HG03196 (cell line): Measurements from ENCODE around the gene AFF1.
"Not testable (repeated sequence)": the region's sequence is repeated elsewhere in the genome, so short reads cannot be mapped to it uniquely, and the experiment has no call there.

Experiments used
- ATAC-seq: cut with Tn5 transposase; IDR thresholded peaks from one replicate; pipeline ENCODE4 v1.9.1; 2021; ENCODE audit not compliant: unreplicated experiment

The AFF1 gene

GRCh38 chr4:87053802-87054767 lies 119.3 kb downstream of the AFF1 start:
- ATAC-seq, result no peak

DNA sequence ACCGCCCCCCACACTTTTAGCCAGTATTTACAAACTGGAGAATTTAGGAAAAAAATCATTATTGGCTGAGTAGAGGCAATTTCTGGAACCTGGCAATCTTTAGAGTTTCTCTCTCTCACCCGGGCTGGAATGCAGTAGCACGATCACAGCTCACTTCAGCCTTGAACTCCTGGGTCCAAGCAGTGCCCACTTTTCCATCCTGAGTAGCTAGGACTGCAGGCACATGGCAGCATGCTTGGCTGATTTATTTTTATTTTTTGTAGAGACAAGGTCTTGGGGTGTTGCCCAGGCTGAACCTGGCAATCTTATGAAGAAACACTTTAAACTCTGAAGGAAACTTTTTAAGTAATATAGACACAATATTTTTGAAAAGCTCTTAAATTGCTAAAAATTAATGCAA lies 120.1 kb downstream of the AFF1 start:
- ATAC-seq, result no peak

DNA sequence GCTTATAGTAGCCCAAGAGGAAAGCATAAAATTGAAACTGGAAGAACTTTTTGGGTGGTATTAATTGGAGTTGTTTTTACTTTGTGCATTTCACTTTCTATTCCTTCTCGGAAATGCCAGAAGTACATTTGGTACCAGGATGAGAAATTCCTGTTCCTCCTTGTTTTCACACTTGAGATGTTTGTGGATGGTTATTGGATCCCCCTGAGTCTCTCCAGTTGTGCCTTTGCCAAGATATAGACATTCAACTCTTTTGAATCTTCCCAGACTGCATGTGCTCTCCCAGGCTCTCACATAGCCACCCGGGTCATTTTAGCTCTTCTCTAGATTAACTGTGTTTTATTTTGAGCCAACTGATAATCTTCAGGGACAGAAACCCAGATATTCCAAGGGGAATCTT lies 120.5 kb downstream of the AFF1 start:
- ATAC-seq, result no peak

DNA sequence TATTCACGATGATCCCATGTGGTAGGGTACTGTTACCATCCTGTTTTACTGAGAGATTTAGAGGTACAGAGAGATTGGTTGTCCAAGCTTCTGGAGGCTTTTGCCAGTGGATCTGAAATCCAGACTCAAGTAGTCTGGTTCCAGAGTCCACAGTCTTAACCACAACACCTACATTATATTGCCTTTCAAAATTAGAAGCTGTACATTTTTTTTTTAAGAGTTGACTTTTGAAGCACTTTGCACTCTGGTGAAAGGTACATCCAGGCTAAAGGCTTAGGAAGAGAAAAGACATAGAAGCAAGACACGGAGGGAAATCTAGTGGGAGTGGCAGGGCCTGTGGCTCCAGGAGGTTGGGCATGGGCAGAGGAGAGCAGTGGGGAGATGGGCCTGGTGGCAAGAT lies 122.1 kb downstream of the AFF1 start:
- ATAC-seq, result no peak

DNA sequence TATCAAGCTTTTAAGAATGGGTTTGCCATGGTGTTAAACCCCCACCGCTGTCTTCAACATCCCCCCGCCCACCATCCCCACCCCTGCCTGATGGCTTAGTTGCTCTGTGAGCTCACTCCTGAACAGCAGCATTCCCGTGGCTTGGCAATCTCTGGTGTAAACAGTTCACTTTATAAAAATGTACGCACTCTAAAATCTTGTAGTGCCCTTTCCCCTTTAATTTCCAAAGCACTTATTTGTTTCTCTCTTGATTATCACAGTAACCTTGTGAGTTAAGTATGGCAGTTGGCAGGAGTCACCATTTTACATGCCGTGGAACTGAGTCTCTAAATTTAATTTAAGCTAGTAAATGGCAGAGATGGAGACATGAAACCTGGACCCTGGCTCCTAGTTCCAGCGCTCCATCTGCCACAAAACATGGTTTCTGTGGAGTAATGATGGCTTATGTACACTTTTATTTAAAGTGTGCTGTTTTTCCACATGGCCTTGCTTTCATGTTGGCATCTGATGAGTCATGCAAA lies 123.1 kb downstream of the AFF1 start:
- ATAC-seq, result no peak

DNA sequence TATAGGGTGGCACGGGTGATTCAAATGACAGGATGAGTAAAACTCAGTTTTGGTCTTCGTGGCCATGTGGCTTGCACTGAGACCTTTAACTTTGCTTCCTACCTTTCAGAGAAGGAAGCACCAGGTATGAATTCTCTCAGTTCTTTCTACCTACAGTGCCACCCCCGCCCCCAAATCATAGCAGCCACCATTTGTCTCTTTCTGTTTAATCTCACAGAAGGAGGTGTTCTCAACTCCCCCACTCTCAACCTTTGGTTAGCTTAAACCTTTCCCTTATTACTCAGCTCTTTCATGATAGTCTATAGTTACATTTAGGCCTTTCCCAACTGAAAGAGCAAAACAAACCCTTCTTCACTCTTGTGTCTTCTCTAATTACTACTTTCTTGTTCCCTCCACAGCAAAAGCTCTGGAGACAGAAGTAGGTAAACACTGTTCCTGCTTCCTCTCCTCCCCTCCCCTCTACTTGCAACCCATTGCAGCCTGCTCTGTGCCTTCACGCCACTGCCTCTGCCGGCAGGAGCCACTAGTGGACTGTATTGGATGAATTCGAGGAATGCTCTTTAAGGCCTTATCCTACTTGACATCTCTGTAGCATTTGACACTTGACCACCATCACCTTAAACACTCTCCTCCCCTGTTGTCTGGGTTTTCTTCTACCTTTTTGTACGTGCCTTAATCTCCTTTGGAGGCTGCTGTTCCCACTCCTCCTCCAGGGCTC lies 123.7 kb downstream of the AFF1 start:
- no peak for ATAC-seq

DNA sequence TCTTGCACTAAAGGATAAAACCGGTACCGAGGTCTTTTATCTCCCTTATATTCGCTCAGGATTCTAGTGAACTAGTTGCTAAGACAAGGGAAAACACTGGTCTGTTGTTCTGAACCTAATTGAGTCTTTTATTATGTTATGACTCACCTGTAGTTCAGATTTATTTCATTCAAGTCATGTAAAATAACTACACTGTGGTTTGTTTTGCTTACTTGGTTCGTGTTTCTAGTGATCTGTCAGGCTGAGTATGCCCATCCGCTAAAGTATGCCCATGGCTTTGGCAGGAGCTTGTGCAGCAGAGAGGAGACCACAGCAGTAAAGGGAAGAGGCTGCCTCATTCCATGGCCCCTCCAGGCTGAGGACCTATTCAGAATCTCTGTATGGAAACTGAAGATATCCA lies 126.1 kb downstream of the AFF1 start:
- ATAC-seq, result no peak

- ATAC-seq, result no peak
Measured at GRCh38 chr4:87065021-87065420, 130.2 kb downstream of the AFF1 start.

GRCh38 chr4:87066403-87067123 lies 131.8 kb downstream of the AFF1 start:
- ATAC-seq, result no peak

DNA sequence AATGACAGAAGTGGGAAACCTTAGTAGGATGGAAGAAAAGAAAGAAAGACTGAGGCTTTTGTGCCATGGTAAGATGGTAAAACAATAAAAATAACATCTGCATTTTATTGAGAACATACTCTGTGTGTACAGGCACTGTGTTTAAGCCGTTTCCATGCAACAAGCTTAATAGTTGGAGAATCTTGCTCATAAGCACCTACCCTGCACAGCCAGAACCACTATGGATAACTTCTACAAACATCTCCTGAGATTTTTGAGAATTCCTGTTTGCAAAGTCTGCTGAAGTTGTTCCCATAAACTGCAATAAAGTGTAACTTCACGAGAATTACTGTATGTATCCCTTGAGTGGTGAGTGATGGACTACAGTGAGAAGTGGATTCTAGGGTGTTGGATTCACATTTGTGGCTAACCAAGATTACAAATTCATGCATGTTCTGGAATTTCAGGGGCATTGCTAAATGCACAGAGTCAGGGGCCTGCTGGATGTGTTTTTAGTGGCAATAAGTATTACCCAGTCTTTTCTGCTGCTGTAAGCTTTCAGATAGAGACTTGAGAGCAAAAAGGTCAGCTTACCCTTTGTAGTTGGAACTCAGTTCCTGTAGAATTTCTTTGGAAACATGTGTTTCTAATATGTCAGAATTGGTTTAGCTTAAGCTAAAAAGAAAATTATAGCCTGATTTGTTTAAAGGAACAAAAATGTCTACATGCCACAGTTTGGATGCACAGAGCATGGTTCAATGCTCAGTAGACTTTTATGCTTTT lies 132.5 kb downstream of the AFF1 start:
- ATAC-seq, result no peak

- ATAC-seq, result no peak
Measured at GRCh38 chr4:87068583-87069021, 133.8 kb downstream of the AFF1 start.

GRCh38 chr4:87069037-87069742 lies 134.4 kb downstream of the AFF1 start:
- ATAC-seq, result no peak

- ATAC-seq, result no peak
Measured at GRCh38 chr4:87071401-87071800, 136.6 kb downstream of the AFF1 start.

GRCh38 chr4:87072545-87072944 lies 137.7 kb downstream of the AFF1 start:
- not testable (repeated sequence) for ATAC-seq

DNA sequence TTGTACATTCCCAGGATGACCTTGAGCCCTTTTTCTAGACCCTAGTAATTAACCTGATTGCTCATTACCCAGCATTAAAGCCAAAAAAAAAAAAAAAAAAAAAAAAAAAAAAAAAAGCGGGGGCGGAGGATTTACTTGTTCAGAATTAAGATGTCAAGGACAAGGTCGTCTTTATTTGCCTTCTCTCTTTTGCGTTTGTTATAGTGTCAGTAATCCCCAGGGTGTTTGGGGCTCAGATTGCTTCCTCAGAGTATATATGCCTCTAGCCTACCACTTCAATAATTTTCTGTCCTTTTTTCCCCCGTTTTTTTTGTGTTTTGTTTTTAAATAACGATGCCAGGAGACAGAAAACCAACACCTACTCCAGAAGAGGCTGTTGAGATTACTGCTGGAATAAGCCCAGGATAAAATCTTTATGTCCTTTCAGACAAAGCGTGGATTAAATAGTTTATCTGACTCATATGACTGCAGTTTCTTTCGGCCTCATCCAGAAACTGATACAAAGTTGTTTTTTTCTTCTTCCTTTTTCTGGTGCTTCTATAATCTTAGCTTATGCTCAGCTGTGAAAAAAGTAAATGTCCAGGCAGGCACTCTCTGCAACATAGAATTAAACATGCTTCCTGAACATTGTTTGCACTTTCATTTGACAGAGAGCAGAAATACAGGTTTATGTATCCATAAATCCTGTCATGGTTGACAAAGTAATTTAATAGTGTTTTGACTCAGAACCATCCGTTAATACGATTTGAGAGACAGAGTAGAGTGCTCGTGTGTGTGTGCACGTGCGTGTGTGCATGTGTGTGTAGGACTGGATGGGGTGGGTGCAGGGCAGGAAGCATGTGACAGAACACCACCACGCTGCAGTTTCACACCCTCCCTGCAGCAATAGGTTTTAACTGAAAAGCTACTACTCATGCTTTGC lies 138.6 kb downstream of the AFF1 start:
- ATAC-seq, result peak; percentile 91

DNA sequence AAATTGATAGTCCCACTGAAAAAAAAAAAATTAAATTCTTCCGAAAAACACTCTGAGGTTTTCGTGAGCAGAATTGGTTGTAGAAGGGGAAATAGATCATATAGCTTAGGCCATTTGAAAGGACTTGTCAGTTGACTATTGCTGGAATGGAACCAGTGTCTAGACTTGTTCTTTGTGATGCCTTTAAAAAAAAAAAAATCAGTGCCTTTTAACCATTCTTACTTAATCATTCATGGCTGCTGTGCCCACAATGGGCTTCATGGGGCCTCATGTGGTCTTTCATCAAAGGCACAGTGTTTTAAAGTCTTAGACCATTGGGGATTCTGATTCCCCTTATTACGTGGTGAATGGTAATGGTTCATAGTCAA lies 139.3 kb downstream of the AFF1 start:
- ATAC-seq, result no peak

DNA sequence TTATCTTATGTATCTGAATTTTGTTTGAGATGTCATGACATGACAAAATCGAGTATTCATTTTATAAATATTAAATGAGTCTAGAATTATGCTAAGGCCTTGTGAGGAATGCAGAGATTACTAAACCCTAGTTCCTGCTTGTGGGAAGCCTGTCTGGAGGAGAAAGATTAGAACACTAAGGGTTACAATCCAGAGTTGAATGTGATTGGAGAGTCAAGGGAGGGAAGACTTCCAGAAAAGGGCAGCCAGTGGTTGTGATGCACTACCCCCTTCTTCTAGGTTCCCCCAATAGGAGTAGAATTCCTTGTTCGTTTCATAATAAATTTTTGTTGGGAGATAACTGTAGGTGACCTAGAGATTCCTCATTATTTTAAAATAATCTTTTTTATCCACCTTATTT lies 141.1 kb downstream of the AFF1 start:
- ATAC-seq, result no peak

GRCh38 chr4:87076690-87077358 lies 142.0 kb downstream of the AFF1 start:
- ATAC-seq, result no peak
